K562 (cell line): ENCODE measurements around the gene BRDT. TPM values are rescaled to one million over a fixed set of nuclear protein-coding genes. Genes with fewer than 3 reads are reported as not detected.

ENCODE experiments used
- ATAC-seq: fragments of 200-7000 bp; cut with Tn5 transposase; 3 replicates; pipeline ENCODE4 v1.9.1; 2020; ENCODE audit warnings: moderate library complexity
- BruUV-seq: library from RNA; stranded (reverse); fragments of 400-500 nt; replicated peaks from 2 replicates; lab custom pipeline; 2021; lab: Mats Ljungman, UMichigan
- CTCF ChIA-PET: fragments of 300-600 bp; formaldehyde crosslinking; extraction: SDS; loops from one replicate; lab custom pipeline; 2021; ENCODE audit warnings: low intra/inter-chr PET ratio; lab: Yijun Ruan, JAX
- POLR2A ChIA-PET: fragments of 300-600, 350-650 bp; sonication (Branson Sonifier 250); formaldehyde crosslinking; extraction: SDS; loops from one replicate; lab custom pipeline; 2021; ENCODE audit warnings: antibody characterized with exemption, inconsistent platforms; lab: Yijun Ruan, JAX
- DNase-seq, 4 experiments: peaks; one replicate each; pipeline versions ENCODE4 v3.0.0 to v3.0.0-alpha.2; 2011 to 2018; ENCODE audit warnings: low spot score in 3 of 4, mixed read lengths in 3 of 4; ENCODE audit errors: extremely low read depth in 1 of 4
- FAIRE-seq: peaks from 2 replicates; lab custom pipeline; 2011; peaks lifted over from hg19 to GRCh38; lab: Jason Lieb, UNC
- H2AFZ ChIP-seq: 2 replicates; pipeline ENCODE4 v1.6.0; 2011; ENCODE audit warnings: low read depth, low read length, control low read depth, inconsistent platforms
- H3K27ac ChIP-seq: fragments of 200-600 bp; 3 replicates; pipeline ENCODE4 v1.8.0; 2011; ENCODE audit warnings: low read depth, mild to moderate bottlenecking, control low read depth, inconsistent platforms, low read length, moderate library complexity, mixed read lengths; ENCODE audit errors: extremely low read depth
- H3K27me3 ChIP-seq, 2 experiments: fragments of 300-600 bp in 1 of 2; 2 replicates in 1 of 2; 3 replicates in 1 of 2; pipeline versions ENCODE4 v1.6.0 to v1.8.0; 2011; ENCODE audit warnings: inconsistent platforms in 2 of 2, low read length in 2 of 2, mild to moderate bottlenecking in 1 of 2, mixed read lengths in 1 of 2, moderate library complexity in 1 of 2; ENCODE audit not compliant: control insufficient read depth in 2 of 2, insufficient read depth in 2 of 2
- H3K36me3 ChIP-seq: fragments of 300-600 bp; 3 replicates; pipeline ENCODE4 v1.8.0; 2011; ENCODE audit warnings: mild to moderate bottlenecking, low read length, inconsistent platforms; ENCODE audit not compliant: control insufficient read depth, insufficient read depth
- H3K4me1 ChIP-seq, 2 experiments: fragments of 200-600 bp in 1 of 2; replicated peaks in 1 of 2; 2 replicates in 1 of 2; 3 replicates in 1 of 2; pipeline versions ENCODE4 v1.5.1 to v1.8.0; 2011; ENCODE audit warnings: inconsistent platforms in 2 of 2, low read length in 2 of 2, mild to moderate bottlenecking in 1 of 2, mixed read lengths in 1 of 2, moderate library complexity in 1 of 2; ENCODE audit not compliant: control insufficient read depth in 2 of 2, insufficient read depth in 2 of 2
- H3K4me2 ChIP-seq: 2 replicates; pipeline ENCODE4 v1.6.1; 2011; ENCODE audit warnings: low read length, control low read depth, inconsistent platforms, mixed read lengths; ENCODE audit not compliant: insufficient read depth
- H3K4me3 ChIP-seq: fragments of 200-600 bp; sonication (generic), shearing (Covaris generic); 2 replicates; pipeline ENCODE4 v1.5.1; 2016; ENCODE audit warnings: control low read depth, inconsistent platforms
- H3K79me2 ChIP-seq: fragments of 200-600 bp; 3 replicates; pipeline ENCODE4 v1.8.0; 2011; ENCODE audit warnings: low read length, inconsistent platforms; ENCODE audit not compliant: control insufficient read depth, insufficient read depth
- H3K9ac ChIP-seq, 2 experiments: 2 replicates each; pipeline versions ENCODE4 v1.6.0 to v1.6.1; 2011; ENCODE audit warnings: low read depth in 2 of 2, low read length in 2 of 2, control low read depth in 1 of 2, inconsistent platforms in 1 of 2, mild to moderate bottlenecking in 1 of 2, mixed read lengths in 1 of 2; ENCODE audit not compliant: insufficient read depth in 1 of 2
- H3K9me1 ChIP-seq: one replicate; pipeline ENCODE4 v1.6.0; 2011; ENCODE audit warnings: inconsistent platforms, mild to moderate bottlenecking, low read length, moderate library complexity; ENCODE audit not compliant: control insufficient read depth, insufficient read depth
- H3K9me3 ChIP-seq: replicated peaks from 2 replicates; pipeline ENCODE4 v1.5.1; 2011; ENCODE audit warnings: low read depth, low read length, inconsistent platforms; ENCODE audit not compliant: control insufficient read depth, insufficient read depth
- H4K20me1 ChIP-seq: replicated peaks from 2 replicates; pipeline ENCODE4 v1.6.1; 2011; ENCODE audit warnings: low read length, inconsistent platforms, mixed read lengths; ENCODE audit not compliant: control insufficient read depth, insufficient read depth
- EP400 ChIP-seq: fragments of 450-650 bp; IDR thresholded peaks from 2 replicates; pipeline ENCODE4 v1.6.1; 2017; ENCODE audit warnings: antibody characterized with exemption, mild to moderate bottlenecking, moderate library complexity
- LEF1 ChIP-seq: fragments of 450-650 bp; IDR thresholded peaks from 2 replicates; pipeline ENCODE4 v1.6.1; 2016; ENCODE audit warnings: mild to moderate bottlenecking
- POLR2H ChIP-seq: IDR thresholded peaks from 2 replicates; pipeline ENCODE4 v1.6.1; 2016; ENCODE audit warnings: missing genetic modification characterization, low read depth, mild to moderate bottlenecking, control low read depth, missing compliant biosample characterization, moderate library complexity
- RAD21 ChIP-seq, 2 experiments: fragments of 250-450 bp in 1 of 2; fragments of 450-650 bp in 1 of 2; sonication (Bioruptor Pico) in 1 of 2; formaldehyde crosslinking in 1 of 2; IDR thresholded peaks in 1 of 2; conservative IDR thresholded peaks in 1 of 2; 2 replicates each; pipeline versions ENCODE4 v1.4.0 to v1.8.0; 2020 to 2022; ENCODE audit warnings: mild to moderate bottlenecking in 2 of 2, moderate library complexity in 1 of 2
- SRF ChIP-seq, 2 experiments: fragments of 250-450, 450-650 bp in 1 of 2; sonication (Bioruptor Pico) in 1 of 2; sonication (generic) in 1 of 2; formaldehyde crosslinking; IDR thresholded peaks; 2 replicates each; pipeline versions ENCODE4 v1.5.0 to v1.5.1; 2020 to 2022; ENCODE audit warnings: mild to moderate bottlenecking in 1 of 2, missing genetic modification reagents in 1 of 2
- WGBS: fragments of 100-300 bp; shearing (Covaris generic); methylation state at CpG from one replicate; pipeline ENCODE4 v1.1.6; 2016; ENCODE audit warnings: low coverage, mixed read lengths; ENCODE audit not compliant: insufficient coverage; ENCODE audit errors: missing lambda C conversion rate; 5-methylcytosine and 5-hydroxymethylcytosine counted together
- in situ Hi-C: fragments of 300-500 bp; cut with MboI; formaldehyde crosslinking; loops from 4 replicates; pipeline ENCODE4 v1.15.0; 2018; ENCODE audit warnings: inconsistent platforms, mixed read lengths
- intact Hi-C: fragments of 100-400 bp; cut with micrococcal nuclease; formaldehyde crosslinking; loops from 2 replicates; pipeline ENCODE4 v1.14.2; 2022
- polyA plus RNA-seq, 8 experiments: library from polyadenylated mRNA; depleted of rRNA in 4 of 8; stranded (reverse) in 5 of 8; unstranded in 3 of 8; fragments of >200 nt; fragmentation: Nextera tagmentation in 2 of 8; fragmentation: Illumina TruSeq in 1 of 8; extraction: Ambion mirVana in 2 of 8; extraction: Trizol in 1 of 8; gene quantifications; 2 replicates each; pipeline versions ENCODE4 v1.2.1 to v1.2.3, GENCODE V29; 2011 to 2014; ENCODE audit warnings: inconsistent platforms in 1 of 8, missing spikeins in 1 of 8
- total RNA-seq, 7 experiments: library from RNA; depleted of rRNA in 6 of 7; stranded (reverse); fragments of >200 nt in 6 of 7; fragmentation: Illumina TruSeq in 2 of 7; extraction: Trizol in 2 of 7; gene quantifications; 2 replicates each; pipeline versions ENCODE4 v1.2.1 to v1.2.3, GENCODE V29; 2011 to 2021; ENCODE audit warnings: low replicate concordance in 1 of 7
- TF ChIP-seq, protein P1 (sequence below): sonication (generic); formaldehyde crosslinking; IDR thresholded peaks from 2 replicates; pipeline ENCODE4 v1.8.0; 2022; ENCODE audit warnings: missing genetic modification reagents, mild to moderate bottlenecking, borderline replicate concordance
- TF ChIP-seq, protein P2 (sequence below): fragments of 450-650 bp; formaldehyde crosslinking; IDR thresholded peaks from 2 replicates; pipeline ENCODE4 v1.4.0; 2020; ENCODE audit warnings: mild to moderate bottlenecking, moderate library complexity
- TF ChIP-seq, protein P3 (sequence below), 2 experiments: fragments of 450-650 bp; formaldehyde crosslinking in 1 of 2; IDR thresholded peaks; 2 replicates each; pipeline versions ENCODE4 v1.4.0 to v1.6.1; 2014 to 2020; ENCODE audit warnings: mild to moderate bottlenecking in 2 of 2, borderline replicate concordance in 1 of 2, low read depth in 1 of 2

Gene BRDT
- total and polyA plus RNA-seq, 9 of the 15 experiments (the other 6 are each of a cell fraction or from before 2014, with no cell fraction given) = 0.01 TPM; not detected in 8

DNA sequence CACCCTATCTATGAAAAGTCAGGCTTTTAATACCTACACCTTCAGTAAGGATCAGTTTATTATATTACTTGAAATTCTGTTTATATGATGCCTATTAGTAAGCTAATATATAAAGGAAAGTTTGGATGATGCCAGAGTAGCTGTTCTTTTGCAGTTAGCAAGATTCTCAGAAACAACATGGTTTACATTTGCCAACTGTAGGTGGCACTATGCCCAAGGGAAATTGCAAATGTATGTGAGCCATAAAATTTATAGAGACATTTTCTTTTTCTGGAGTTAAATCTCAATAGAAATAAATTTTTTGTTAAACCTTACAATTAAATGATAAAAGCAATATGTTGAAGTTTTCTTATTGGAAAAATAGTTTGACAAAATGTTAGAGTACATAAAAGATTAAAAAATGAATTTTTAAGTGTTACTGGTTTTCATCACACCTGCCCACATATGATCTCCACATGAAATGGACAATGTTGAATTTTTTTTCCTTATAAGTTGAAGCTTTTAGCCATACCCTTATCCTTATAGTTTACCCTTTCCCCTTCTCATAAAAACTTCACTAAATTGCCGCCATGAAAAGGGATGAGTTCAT is 48.5 kb downstream of the BRDT start:
- H3K27ac ChIP-seq = no peak overlapping the region
- BruUV-seq = no TSS peak
- H3K4me1 ChIP-seq = no peaks in the 10 kb centered on the region
- DNase-seq (peak in 1 of 4 experiments; percentile 43), FAIRE-seq (peak; percentile 72), ATAC-seq (no peak)
- no peaks in the 10 kb centered on the region for H4K20me1 ChIP-seq
- no peaks in the 10 kb centered on the region for H3K79me2 ChIP-seq
- POLR2A ChIA-PET = no interaction called here
- WGBS = 0% methylated on average over 1 of the region's 1 CpG
- H3K9ac ChIP-seq = no peak overlapping the region
- CTCF ChIA-PET = interaction anchor here (1.1 kb wide), 1 partner anchor 294 kb away, joined by 4 read pairs; no protein-coding TSS in a partner anchor
- in situ Hi-C loops (no loop called here), intact Hi-C loops (loop anchor here (2.0 to 10.0 kb wide), 2 partner anchors 187 to 293 kb away; no protein-coding TSS in a partner anchor)
- H3K36me3 ChIP-seq = no peaks in the 10 kb centered on the region
- H3K9me1 ChIP-seq = no peaks in the 10 kb centered on the region
- H3K27me3 ChIP-seq = peaks cover 2 to 4% of the 10 kb centered on the region in 2 experiments; a peak in 1 of 5 replicates
- H3K4me2 ChIP-seq = no peak overlapping the region
- H2AFZ ChIP-seq = no peak overlapping the region
- H3K4me3 ChIP-seq = no peak overlapping the region
- H3K9me3 ChIP-seq = no peaks in the 10 kb centered on the region
- TF ChIP-seq EP400 (0 out of 2 replicates have a peak, but pooled peaks have one; percentile 15), POLR2H (tag) (no peak), LEF1 (no peak), SRF (CRISPR knock-in tag; IDR thresholded peaks at IDR 0.05) (no peak), RAD21 (CRISPR knock-in tag; conservative IDR thresholded peaks at IDR 0.05 in 1 of 2, IDR thresholded peaks at IDR 0.05 in 1 of 2) (peak; percentile 73 to 83)
- TF ChIP-seq, protein P1, sequence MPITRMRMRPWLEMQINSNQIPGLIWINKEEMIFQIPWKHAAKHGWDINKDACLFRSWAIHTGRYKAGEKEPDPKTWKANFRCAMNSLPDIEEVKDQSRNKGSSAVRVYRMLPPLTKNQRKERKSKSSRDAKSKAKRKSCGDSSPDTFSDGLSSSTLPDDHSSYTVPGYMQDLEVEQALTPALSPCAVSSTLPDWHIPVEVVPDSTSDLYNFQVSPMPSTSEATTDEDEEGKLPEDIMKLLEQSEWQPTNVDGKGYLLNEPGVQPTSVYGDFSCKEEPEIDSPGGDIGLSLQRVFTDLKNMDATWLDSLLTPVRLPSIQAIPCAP (CRISPR knock-in tag) = no peak
- TF ChIP-seq, protein P2, sequence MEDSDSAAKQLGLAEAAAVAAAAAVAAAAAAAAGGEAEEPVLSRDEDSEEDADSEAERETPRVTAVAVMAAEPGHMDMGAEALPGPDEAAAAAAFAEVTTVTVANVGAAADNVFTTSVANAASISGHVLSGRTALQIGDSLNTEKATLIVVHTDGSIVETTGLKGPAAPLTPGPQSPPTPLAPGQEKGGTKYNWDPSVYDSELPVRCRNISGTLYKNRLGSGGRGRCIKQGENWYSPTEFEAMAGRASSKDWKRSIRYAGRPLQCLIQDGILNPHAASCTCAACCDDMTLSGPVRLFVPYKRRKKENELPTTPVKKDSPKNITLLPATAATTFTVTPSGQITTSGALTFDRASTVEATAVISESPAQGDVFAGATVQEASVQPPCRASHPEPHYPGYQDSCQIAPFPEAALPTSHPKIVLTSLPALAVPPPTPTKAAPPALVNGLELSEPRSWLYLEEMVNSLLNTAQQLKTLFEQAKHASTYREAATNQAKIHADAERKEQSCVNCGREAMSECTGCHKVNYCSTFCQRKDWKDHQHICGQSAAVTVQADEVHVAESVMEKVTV = peak; percentile 46; the same call in 1 of the 2 replicates
- TF ChIP-seq, protein P3, sequence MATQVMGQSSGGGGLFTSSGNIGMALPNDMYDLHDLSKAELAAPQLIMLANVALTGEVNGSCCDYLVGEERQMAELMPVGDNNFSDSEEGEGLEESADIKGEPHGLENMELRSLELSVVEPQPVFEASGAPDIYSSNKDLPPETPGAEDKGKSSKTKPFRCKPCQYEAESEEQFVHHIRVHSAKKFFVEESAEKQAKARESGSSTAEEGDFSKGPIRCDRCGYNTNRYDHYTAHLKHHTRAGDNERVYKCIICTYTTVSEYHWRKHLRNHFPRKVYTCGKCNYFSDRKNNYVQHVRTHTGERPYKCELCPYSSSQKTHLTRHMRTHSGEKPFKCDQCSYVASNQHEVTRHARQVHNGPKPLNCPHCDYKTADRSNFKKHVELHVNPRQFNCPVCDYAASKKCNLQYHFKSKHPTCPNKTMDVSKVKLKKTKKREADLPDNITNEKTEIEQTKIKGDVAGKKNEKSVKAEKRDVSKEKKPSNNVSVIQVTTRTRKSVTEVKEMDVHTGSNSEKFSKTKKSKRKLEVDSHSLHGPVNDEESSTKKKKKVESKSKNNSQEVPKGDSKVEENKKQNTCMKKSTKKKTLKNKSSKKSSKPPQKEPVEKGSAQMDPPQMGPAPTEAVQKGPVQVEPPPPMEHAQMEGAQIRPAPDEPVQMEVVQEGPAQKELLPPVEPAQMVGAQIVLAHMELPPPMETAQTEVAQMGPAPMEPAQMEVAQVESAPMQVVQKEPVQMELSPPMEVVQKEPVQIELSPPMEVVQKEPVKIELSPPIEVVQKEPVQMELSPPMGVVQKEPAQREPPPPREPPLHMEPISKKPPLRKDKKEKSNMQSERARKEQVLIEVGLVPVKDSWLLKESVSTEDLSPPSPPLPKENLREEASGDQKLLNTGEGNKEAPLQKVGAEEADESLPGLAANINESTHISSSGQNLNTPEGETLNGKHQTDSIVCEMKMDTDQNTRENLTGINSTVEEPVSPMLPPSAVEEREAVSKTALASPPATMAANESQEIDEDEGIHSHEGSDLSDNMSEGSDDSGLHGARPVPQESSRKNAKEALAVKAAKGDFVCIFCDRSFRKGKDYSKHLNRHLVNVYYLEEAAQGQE (IDR thresholded peaks at IDR 0.05; ENCODE audit: borderline replicate concordance) = peak; percentile 38; the same call in 1 of the 2 replicates
- TF ChIP-seq, protein P3 (CRISPR knock-in tag; IDR thresholded peaks at IDR 0.05; ENCODE audit: low read depth) = no peak
